Memory B cell (primary cell): Measurements from ENCODE around the gene PCP4L1.

Source experiments
- ATAC-seq: fragments of 150-1000 bp; cut with Tn5 transposase; 2 replicates; pipeline ENCODE4 v1.10.0; 2021; ENCODE audit warnings: low read depth, mild to moderate bottlenecking, moderate library complexity
- DNase-seq, 2 donors: peaks; one replicate each; pipeline ENCODE4 v3.0.0; 2022; ENCODE audit warnings: low spot score in 2 of 2
- H3K27ac Mint-ChIP-seq: one replicate; pipeline ENCODE4 v1.8.0; 2022; ENCODE audit warnings: mild to moderate bottlenecking, moderate library complexity, mixed read lengths
- H3K27me3 Mint-ChIP-seq: one replicate; pipeline ENCODE4 v1.8.0; 2022; ENCODE audit warnings: mixed read lengths
- H3K36me3 Mint-ChIP-seq: one replicate; pipeline ENCODE4 v1.8.0; 2022; ENCODE audit warnings: mild to moderate bottlenecking, mixed read lengths
- H3K4me1 Mint-ChIP-seq: one replicate; pipeline ENCODE4 v1.8.0; 2022; ENCODE audit warnings: mixed read lengths
- H3K4me3 Mint-ChIP-seq: one replicate; pipeline ENCODE4 v1.8.0; 2022; ENCODE audit warnings: mild to moderate bottlenecking, moderate library complexity, mixed read lengths
- H3K9me3 Mint-ChIP-seq: one replicate; pipeline ENCODE4 v1.8.0; 2022; ENCODE audit warnings: mixed read lengths

The PCP4L1 gene

GRCh38 chr1:161258439-161259344 lies at the start of gene PCP4L1:
Gene PCP4L1, plus strand, starts transcription at chr1:161258745. Its CDS starts 230 bp downstream, at chr1:161258975.
- Mint-ChIP-seq H3K27me3 (peaks cover 38% of the 10 kb centered on the region), H3K4me3 (peak within 1 kb of the TSS; percentile 67), H3K27ac (no peak within 1 kb of the TSS), H3K9me3 (peaks cover 10% of the 10 kb centered on the region), H3K36me3 (peaks cover 11% of the 10 kb centered on the region), H3K4me1 (peaks cover 19% of the 10 kb centered on the region)
- ATAC-seq (peak; percentile 76), DNase-seq (peak; percentile 11 to 35)

- Mint-ChIP-seq H3K4me1 (peaks cover 8% of the 10 kb centered on the region), H3K36me3 (peaks cover 49% of the 10 kb centered on the region), H3K4me3 (no peak overlapping the region), H3K27ac (no peak overlapping the region), H3K9me3 (no peaks in the 10 kb centered on the region), H3K27me3 (no peaks in the 10 kb centered on the region)
- ATAC-seq (peak; percentile 97), DNase-seq (peak; percentile 64 to 67)
Measured at GRCh38 chr1:161209790-161210409, 48.6 kb upstream of the PCP4L1 start.

- Mint-ChIP-seq H3K9me3 (no peaks in the 10 kb centered on the region), H3K27ac (no peak overlapping the region), H3K4me3 (no peak overlapping the region), H3K4me1 (peaks cover 26% of the 10 kb centered on the region), H3K36me3 (peaks cover 41% of the 10 kb centered on the region), H3K27me3 (peaks cover 2% of the 10 kb centered on the region)
- ATAC-seq = no peak
- DNase-seq = no peak
Measured at GRCh38 chr1:161214369-161214768, 44.2 kb upstream of the PCP4L1 start.

GRCh38 chr1:161215076-161215475 lies 43.5 kb upstream of the PCP4L1 start, which contains the start of gene FCER1G:
Gene FCER1G, plus strand, starts transcription at chr1:161215295. Its CDS starts 27 bp downstream, at chr1:161215322.
- no peak for DNase-seq
- Mint-ChIP-seq H3K4me3 (no peak within 1 kb of the TSS), H3K27ac (no peak within 1 kb of the TSS), H3K9me3 (no peaks in the 10 kb centered on the region), H3K36me3 (peaks cover 35% of the 10 kb centered on the region), H3K4me1 (peaks cover 25% of the 10 kb centered on the region), H3K27me3 (peaks cover 6% of the 10 kb centered on the region)
- ATAC-seq = no peak

- peaks cover 28% of the 10 kb centered on the region for H3K36me3 Mint-ChIP-seq
- ATAC-seq = peak; percentile 92
- peaks cover 28% of the 10 kb centered on the region for H3K4me1 Mint-ChIP-seq
- peaks cover 12% of the 10 kb centered on the region for H3K27me3 Mint-ChIP-seq
- DNase-seq = no peak
- no peak overlapping the region for H3K27ac Mint-ChIP-seq
- no peaks in the 10 kb centered on the region for H3K9me3 Mint-ChIP-seq
- no peak overlapping the region for H3K4me3 Mint-ChIP-seq
Measured at GRCh38 chr1:161216945-161217712, 41.4 kb upstream of the PCP4L1 start.

GRCh38 chr1:161217831-161218230 lies 40.7 kb upstream of the PCP4L1 start:
- H3K27me3 Mint-ChIP-seq = peaks cover 15% of the 10 kb centered on the region
- no peak overlapping the region for H3K4me3 Mint-ChIP-seq
- no peak overlapping the region for H3K27ac Mint-ChIP-seq
- H3K9me3 Mint-ChIP-seq = no peaks in the 10 kb centered on the region
- ATAC-seq = no peak
- H3K36me3 Mint-ChIP-seq = peaks cover 23% of the 10 kb centered on the region
- DNase-seq = no peak
- peaks cover 28% of the 10 kb centered on the region for H3K4me1 Mint-ChIP-seq

GRCh38 chr1:161218301-161219077 lies 40.1 kb upstream of the PCP4L1 start:
- Mint-ChIP-seq H3K4me3 (no peak overlapping the region), H3K4me1 (peaks cover 28% of the 10 kb centered on the region), H3K36me3 (peaks cover 17% of the 10 kb centered on the region), H3K27ac (no peak overlapping the region), H3K9me3 (no peaks in the 10 kb centered on the region), H3K27me3 (peaks cover 20% of the 10 kb centered on the region)
- DNase-seq (no peak), ATAC-seq (no peak)

GRCh38 chr1:161219078-161219892 lies 39.3 kb upstream of the PCP4L1 start:
- ATAC-seq (no peak), DNase-seq (no peak)
- no peak overlapping the region for H3K27ac Mint-ChIP-seq
- no peaks in the 10 kb centered on the region for H3K9me3 Mint-ChIP-seq
- H3K27me3 Mint-ChIP-seq = peaks cover 27% of the 10 kb centered on the region
- H3K4me1 Mint-ChIP-seq = peaks cover 28% of the 10 kb centered on the region
- no peak overlapping the region for H3K4me3 Mint-ChIP-seq
- H3K36me3 Mint-ChIP-seq = peaks cover 10% of the 10 kb centered on the region

GRCh38 chr1:161220002-161220401 lies 38.5 kb upstream of the PCP4L1 start:
- H3K27ac Mint-ChIP-seq = no peak overlapping the region
- H3K27me3 Mint-ChIP-seq = peaks cover 27% of the 10 kb centered on the region
- no peak overlapping the region for H3K4me3 Mint-ChIP-seq
- DNase-seq (no peak), ATAC-seq (no peak)
- H3K9me3 Mint-ChIP-seq = no peaks in the 10 kb centered on the region
- H3K36me3 Mint-ChIP-seq = peaks cover 5% of the 10 kb centered on the region
- peaks cover 27% of the 10 kb centered on the region for H3K4me1 Mint-ChIP-seq

DNA sequence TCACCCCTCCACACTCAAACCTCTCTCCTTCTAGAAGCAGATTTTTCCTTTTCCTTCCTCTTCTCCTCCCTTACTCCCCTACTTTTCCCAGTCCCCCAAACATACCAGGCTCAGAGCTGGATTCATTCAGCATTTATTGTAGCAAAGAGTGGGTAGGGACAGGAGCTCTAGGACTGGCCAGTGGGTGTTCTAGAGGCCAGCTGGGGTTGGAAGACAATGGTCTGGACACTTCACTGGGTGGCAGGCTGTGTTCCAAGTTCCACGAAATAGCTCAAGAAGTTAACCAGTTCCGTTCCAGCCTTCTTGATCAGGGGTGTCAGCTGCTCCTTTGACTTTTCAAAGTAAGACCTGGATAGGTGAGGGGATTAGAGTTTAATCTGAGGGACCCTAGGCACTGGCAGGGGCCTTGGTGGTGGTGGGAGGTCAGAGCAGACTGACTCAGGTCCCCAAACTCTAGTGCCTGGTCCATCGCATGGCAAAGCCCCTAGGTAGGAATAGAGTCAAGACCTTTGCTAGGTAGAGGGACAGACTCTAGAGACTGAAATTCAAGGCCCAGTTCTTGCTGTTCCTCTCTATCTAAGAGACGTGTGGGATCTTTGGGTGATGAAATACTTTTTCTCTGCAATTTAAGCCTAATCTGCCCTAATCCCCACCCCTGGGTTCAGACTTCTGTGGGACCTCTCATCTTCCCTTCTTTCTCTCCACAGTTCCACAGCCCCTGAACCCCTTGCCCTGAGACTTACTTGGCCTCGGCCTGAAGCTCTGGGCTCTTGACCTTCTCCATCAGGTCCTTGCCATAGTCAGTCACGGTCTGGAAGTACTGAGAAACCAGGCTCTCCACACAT lies 36.1 kb upstream of the PCP4L1 start:
- no peak overlapping the region for H3K4me3 Mint-ChIP-seq

GRCh38 chr1:161223805-161224694 lies 34.5 kb upstream of the PCP4L1 start:
- H3K27me3 Mint-ChIP-seq = peaks cover 24% of the 10 kb centered on the region
- H3K36me3 Mint-ChIP-seq = peaks cover 7% of the 10 kb centered on the region
- H3K4me1 Mint-ChIP-seq = peaks cover 21% of the 10 kb centered on the region
- ATAC-seq = no peak
- no peak overlapping the region for H3K4me3 Mint-ChIP-seq
- H3K27ac Mint-ChIP-seq = no peak overlapping the region
- DNase-seq = no peak
- H3K9me3 Mint-ChIP-seq = no peaks in the 10 kb centered on the region

More for the DNA sequence above, 36.1 kb upstream of the PCP4L1 start:
- Mint-ChIP-seq H3K27ac (no peak overlapping the region), H3K36me3 (peaks cover 2% of the 10 kb centered on the region), H3K4me1 (peaks cover 29% of the 10 kb centered on the region), H3K9me3 (no peaks in the 10 kb centered on the region), H3K27me3 (peaks cover 24% of the 10 kb centered on the region)
- no peak for ATAC-seq
- no peak for DNase-seq
